ENCODE measurements around the gene TRAPPC14.
A peak's percentile ranks its signal among the peaks of the same experiment; 100 is the strongest.

Gene TRAPPC14

GRCh38 chr7:100126931-100127865 lies 31.3 kb downstream of the TRAPPC14 start, which contains the start of gene MBLAC1 (continued):
- no peak for TF ChIP-seq HOXA7 (CRISPR knock-in tag; IDR thresholded peaks at IDR 0.05; ENCODE audit: borderline replicate concordance)
- TF ChIP-seq GLIS2 (tag by site-specific recombination; IDR thresholded peaks at IDR 0.05), result peak; percentile 85
- peak; percentile 77 for TF ChIP-seq SP3 (tag by site-specific recombination; IDR thresholded peaks at IDR 0.05)
- no peak for TF ChIP-seq ZNF830 (tag by site-specific recombination; IDR thresholded peaks at IDR 0.05; ENCODE audit: low read depth)
- peak; percentile 13; the same call in 1 of the 2 replicates for TF ChIP-seq ZNF391 (tag by site-specific recombination; IDR thresholded peaks at IDR 0.05; ENCODE audit: borderline replicate concordance, low read depth)
- TF ChIP-seq ZNF629 (tag by site-specific recombination; IDR thresholded peaks at IDR 0.05), result peak; percentile 63
- no peak for TF ChIP-seq ZBTB44 (tag by site-specific recombination; IDR thresholded peaks at IDR 0.05)
- TF ChIP-seq, protein P1, sequence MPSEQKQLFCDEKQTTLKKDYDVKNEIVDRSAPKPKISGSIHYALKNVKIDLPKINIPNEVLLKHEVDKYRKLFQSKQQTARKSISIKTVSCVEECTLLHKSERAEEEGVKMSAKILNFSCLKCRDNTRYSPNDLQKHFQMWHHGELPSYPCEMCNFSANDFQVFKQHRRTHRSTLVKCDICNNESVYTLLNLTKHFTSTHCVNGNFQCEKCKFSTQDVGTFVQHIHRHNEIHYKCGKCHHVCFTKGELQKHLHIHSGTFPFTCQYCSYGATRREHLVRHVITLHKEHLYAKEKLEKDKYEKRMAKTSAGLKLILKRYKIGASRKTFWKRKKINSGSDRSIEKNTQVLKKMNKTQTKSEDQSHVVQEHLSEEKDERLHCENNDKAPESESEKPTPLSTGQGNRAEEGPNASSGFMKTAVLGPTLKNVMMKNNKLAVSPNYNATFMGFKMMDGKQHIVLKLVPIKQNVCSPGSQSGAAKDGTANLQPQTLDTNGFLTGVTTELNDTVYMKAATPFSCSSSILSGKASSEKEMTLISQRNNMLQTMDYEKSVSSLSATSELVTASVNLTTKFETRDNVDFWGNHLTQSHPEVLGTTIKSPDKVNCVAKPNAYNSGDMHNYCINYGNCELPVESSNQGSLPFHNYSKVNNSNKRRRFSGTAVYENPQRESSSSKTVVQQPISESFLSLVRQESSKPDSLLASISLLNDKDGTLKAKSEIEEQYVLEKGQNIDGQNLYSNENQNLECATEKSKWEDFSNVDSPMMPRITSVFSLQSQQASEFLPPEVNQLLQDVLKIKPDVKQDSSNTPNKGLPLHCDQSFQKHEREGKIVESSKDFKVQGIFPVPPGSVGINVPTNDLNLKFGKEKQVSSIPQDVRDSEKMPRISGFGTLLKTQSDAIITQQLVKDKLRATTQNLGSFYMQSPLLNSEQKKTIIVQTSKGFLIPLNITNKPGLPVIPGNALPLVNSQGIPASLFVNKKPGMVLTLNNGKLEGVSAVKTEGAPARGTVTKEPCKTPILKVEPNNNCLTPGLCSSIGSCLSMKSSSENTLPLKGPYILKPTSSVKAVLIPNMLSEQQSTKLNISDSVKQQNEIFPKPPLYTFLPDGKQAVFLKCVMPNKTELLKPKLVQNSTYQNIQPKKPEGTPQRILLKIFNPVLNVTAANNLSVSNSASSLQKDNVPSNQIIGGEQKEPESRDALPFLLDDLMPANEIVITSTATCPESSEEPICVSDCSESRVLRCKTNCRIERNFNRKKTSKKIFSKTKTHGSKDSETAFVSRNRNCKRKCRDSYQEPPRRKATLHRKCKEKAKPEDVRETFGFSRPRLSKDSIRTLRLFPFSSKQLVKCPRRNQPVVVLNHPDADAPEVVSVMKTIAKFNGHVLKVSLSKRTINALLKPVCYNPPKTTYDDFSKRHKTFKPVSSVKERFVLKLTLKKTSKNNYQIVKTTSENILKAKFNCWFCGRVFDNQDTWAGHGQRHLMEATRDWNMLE (tag by site-specific recombination; conservative IDR thresholded peaks at IDR 0.05; ENCODE audit: low read depth), result no peak
- no peak for TF ChIP-seq ZNF302 (tag by site-specific recombination; IDR thresholded peaks at IDR 0.05; ENCODE audit: low read depth)
- TF ChIP-seq OVOL3 (tag by site-specific recombination; IDR thresholded peaks at IDR 0.05), result no peak
- peak; percentile 30; the same call in 1 of the 2 replicates for TF ChIP-seq REST (tag by site-specific recombination; IDR thresholded peaks at IDR 0.05)
- TF ChIP-seq, protein P2, sequence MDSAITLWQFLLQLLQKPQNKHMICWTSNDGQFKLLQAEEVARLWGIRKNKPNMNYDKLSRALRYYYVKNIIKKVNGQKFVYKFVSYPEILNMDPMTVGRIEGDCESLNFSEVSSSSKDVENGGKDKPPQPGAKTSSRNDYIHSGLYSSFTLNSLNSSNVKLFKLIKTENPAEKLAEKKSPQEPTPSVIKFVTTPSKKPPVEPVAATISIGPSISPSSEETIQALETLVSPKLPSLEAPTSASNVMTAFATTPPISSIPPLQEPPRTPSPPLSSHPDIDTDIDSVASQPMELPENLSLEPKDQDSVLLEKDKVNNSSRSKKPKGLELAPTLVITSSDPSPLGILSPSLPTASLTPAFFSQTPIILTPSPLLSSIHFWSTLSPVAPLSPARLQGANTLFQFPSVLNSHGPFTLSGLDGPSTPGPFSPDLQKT (IDR thresholded peaks at IDR 0.05; ENCODE audit: borderline replicate concordance, low read depth, low read length), result no peak
- no peak for TF ChIP-seq ZNF138 (tag by site-specific recombination; IDR thresholded peaks at IDR 0.05; ENCODE audit: borderline replicate concordance)
- TF ChIP-seq PRDM1 (tag by site-specific recombination; IDR thresholded peaks at IDR 0.05), result peak; percentile 98
- no peak for TF ChIP-seq ZNF37A (tag by site-specific recombination; IDR thresholded peaks at IDR 0.05)
- no peak; the same call in 1 of the 2 replicates for TF ChIP-seq MZF1 (tag by site-specific recombination; IDR thresholded peaks at IDR 0.05; ENCODE audit: borderline replicate concordance)
- no peak for TF ChIP-seq ZNF114 (tag by site-specific recombination; IDR thresholded peaks at IDR 0.05)
- peak; percentile 74 for TF ChIP-seq ZBTB11 (tag by site-specific recombination; conservative IDR thresholded peaks at IDR 0.05; ENCODE audit: low read depth)
- no peak for TF ChIP-seq ZSCAN4 (tag by site-specific recombination; IDR thresholded peaks at IDR 0.05)
- TF ChIP-seq ZNF621 (tag by site-specific recombination; IDR thresholded peaks at IDR 0.05), result no peak

All from HEK293 (cell line).